ENCODE results near the gene SCGB1D1.

- TF ChIP-seq, protein P1, sequence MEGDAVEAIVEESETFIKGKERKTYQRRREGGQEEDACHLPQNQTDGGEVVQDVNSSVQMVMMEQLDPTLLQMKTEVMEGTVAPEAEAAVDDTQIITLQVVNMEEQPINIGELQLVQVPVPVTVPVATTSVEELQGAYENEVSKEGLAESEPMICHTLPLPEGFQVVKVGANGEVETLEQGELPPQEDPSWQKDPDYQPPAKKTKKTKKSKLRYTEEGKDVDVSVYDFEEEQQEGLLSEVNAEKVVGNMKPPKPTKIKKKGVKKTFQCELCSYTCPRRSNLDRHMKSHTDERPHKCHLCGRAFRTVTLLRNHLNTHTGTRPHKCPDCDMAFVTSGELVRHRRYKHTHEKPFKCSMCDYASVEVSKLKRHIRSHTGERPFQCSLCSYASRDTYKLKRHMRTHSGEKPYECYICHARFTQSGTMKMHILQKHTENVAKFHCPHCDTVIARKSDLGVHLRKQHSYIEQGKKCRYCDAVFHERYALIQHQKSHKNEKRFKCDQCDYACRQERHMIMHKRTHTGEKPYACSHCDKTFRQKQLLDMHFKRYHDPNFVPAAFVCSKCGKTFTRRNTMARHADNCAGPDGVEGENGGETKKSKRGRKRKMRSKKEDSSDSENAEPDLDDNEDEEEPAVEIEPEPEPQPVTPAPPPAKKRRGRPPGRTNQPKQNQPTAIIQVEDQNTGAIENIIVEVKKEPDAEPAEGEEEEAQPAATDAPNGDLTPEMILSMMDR (IDR thresholded peaks at IDR 0.05), result peak; percentile 58 to 62 (median 61)
- TF ChIP-seq EP300 (IDR thresholded peaks at IDR 0.05), result no peak
These were observed 18.7 kb upstream of the SCGB1D1 start for GRCh38 chr11:62171261-62171723.
